Ishikawa (cell line): ENCODE data around the gene PBX1.

Experiments used
- MAX ChIP-seq: IDR thresholded peaks from 2 replicates; pipeline ENCODE4 v1.6.1; 2012
- RAD21 ChIP-seq: IDR thresholded peaks from 2 replicates; pipeline ENCODE4 v1.6.1; 2012; ENCODE audit warnings: low read depth
- REST ChIP-seq: IDR thresholded peaks from 2 replicates; pipeline ENCODE4 v1.6.1; 2012; ENCODE audit warnings: low read depth, mild to moderate bottlenecking
- USF1 ChIP-seq: IDR thresholded peaks from 2 replicates; pipeline ENCODE4 v1.6.1; 2012

- TF ChIP-seq REST (no peak), RAD21 (no peak), MAX (no peak), USF1 (no peak)
Measured at GRCh38 chr1:164653705-164654104, 94.7 kb downstream of the PBX1 start.
